SK-N-SH treated with all-trans-retinoic acid at 6 μM for 48 hours (cell line): ENCODE results near the gene CDC45.

Experiments used
- ATAC-seq: fragments of 200-7000 bp; cut with Tn5 transposase; 3 replicates; pipeline ENCODE4 v1.9.1; 2020; ENCODE audit warnings: mild to moderate bottlenecking, moderate library complexity
- ARNTL ChIP-seq: fragments of 450-650 bp; formaldehyde crosslinking; IDR thresholded peaks from 2 replicates; pipeline ENCODE4 v1.5.0; 2020; ENCODE audit warnings: low read depth, mild to moderate bottlenecking, moderate library complexity, borderline replicate concordance
- BACH2 ChIP-seq: fragments of 250-450 bp; sonication (Bioruptor Pico); IDR thresholded peaks from 2 replicates; pipeline ENCODE4 v1.9.0; 2021; ENCODE audit warnings: mild to moderate bottlenecking, borderline replicate concordance
- CSDC2 ChIP-seq: fragments of 250-450 bp; sonication (Bioruptor Pico); IDR thresholded peaks from 2 replicates; pipeline ENCODE4 v1.5.0; 2020; ENCODE audit warnings: mild to moderate bottlenecking, moderate library complexity
- ESRRG ChIP-seq: fragments of 250-450 bp; sonication (Bioruptor Pico); IDR thresholded peaks from 2 replicates; pipeline ENCODE4 v1.6.1; 2021; ENCODE audit warnings: mild to moderate bottlenecking
- GLIS3 ChIP-seq: fragments of 250-450 bp; sonication (Bioruptor Pico); IDR thresholded peaks from 2 replicates; pipeline ENCODE4 v1.5.0; 2020; ENCODE audit warnings: mild to moderate bottlenecking, moderate library complexity
- ISL1 ChIP-seq: fragments of 250-450 bp; sonication (Bioruptor Pico); IDR thresholded peaks from 2 replicates; pipeline ENCODE4 v2.1.2; 2022; ENCODE audit warnings: mild to moderate bottlenecking, moderate library complexity
- OSR1 ChIP-seq: fragments of 250-450 bp; sonication (Bioruptor Pico); IDR thresholded peaks from 2 replicates; pipeline ENCODE4 v1.8.0; 2022; ENCODE audit warnings: moderate library complexity, mild to moderate bottlenecking, inconsistent platforms
- PPARA ChIP-seq: fragments of 250-450 bp; sonication (Bioruptor Pico); IDR thresholded peaks from 2 replicates; pipeline ENCODE4 v1.5.0; 2020; ENCODE audit warnings: mild to moderate bottlenecking, borderline replicate concordance
- SNAI2 ChIP-seq: fragments of 250-450 bp; sonication (Bioruptor Pico); IDR thresholded peaks from 2 replicates; pipeline ENCODE4 v1.5.0; 2020; ENCODE audit warnings: mild to moderate bottlenecking, moderate library complexity
- TCF4 ChIP-seq: fragments of 250-450 bp; sonication (Bioruptor Pico); IDR thresholded peaks from 2 replicates; pipeline ENCODE4 v1.8.0; 2021; ENCODE audit warnings: mild to moderate bottlenecking, moderate library complexity, borderline replicate concordance
- TOX ChIP-seq: fragments of 250-450 bp; sonication (Bioruptor Pico); IDR thresholded peaks from 2 replicates; pipeline ENCODE4 v1.8.0; 2021; ENCODE audit warnings: mild to moderate bottlenecking, moderate library complexity, borderline replicate concordance
- ZC3H10 ChIP-seq: fragments of 250-450 bp; sonication (Bioruptor Pico); IDR thresholded peaks from 2 replicates; pipeline ENCODE4 v1.5.1; 2021; ENCODE audit warnings: mild to moderate bottlenecking, moderate library complexity
- ZFP3 ChIP-seq: fragments of 250-450 bp; sonication (Bioruptor Pico); IDR thresholded peaks from 2 replicates; pipeline ENCODE4 v1.5.0; 2020; ENCODE audit warnings: mild to moderate bottlenecking, moderate library complexity
- ZNF70 ChIP-seq: fragments of 450-650 bp; formaldehyde crosslinking; IDR thresholded peaks from 2 replicates; pipeline ENCODE4 v1.5.0; 2020; ENCODE audit warnings: mild to moderate bottlenecking, moderate library complexity
- ZNF8 ChIP-seq: fragments of 450-650 bp; formaldehyde crosslinking; IDR thresholded peaks from 2 replicates; pipeline ENCODE4 v1.5.0; 2020; ENCODE audit warnings: mild to moderate bottlenecking, moderate library complexity
- TF ChIP-seq, protein P1 (sequence below): fragments of 250-450 bp; sonication (Bioruptor Pico); IDR thresholded peaks from 2 replicates; pipeline ENCODE4 v1.5.1; 2020; ENCODE audit warnings: low read depth, mild to moderate bottlenecking, moderate library complexity
- TF ChIP-seq, protein P2 (sequence below): fragments of 250-450 bp; sonication (Bioruptor Pico); IDR thresholded peaks from 2 replicates; pipeline ENCODE4 v1.8.0; 2020; ENCODE audit warnings: mild to moderate bottlenecking, moderate library complexity, borderline replicate concordance
- TF ChIP-seq, protein P3 (sequence below): fragments of 250-450 bp; sonication (Bioruptor Pico); IDR thresholded peaks from 2 replicates; pipeline ENCODE4 v1.8.0; 2021; ENCODE audit warnings: low read depth, mild to moderate bottlenecking, moderate library complexity, borderline replicate concordance
- TF ChIP-seq, protein P4 (sequence below): fragments of 250-450 bp; sonication (Bioruptor Pico); IDR thresholded peaks from 2 replicates; pipeline ENCODE4 v1.5.1; 2021; ENCODE audit warnings: mild to moderate bottlenecking, moderate library complexity
- TF ChIP-seq, protein P5 (sequence below): fragments of 250-450 bp; sonication (Bioruptor Pico); IDR thresholded peaks from 2 replicates; pipeline ENCODE4 v1.5.0; 2020; ENCODE audit warnings: mild to moderate bottlenecking, moderate library complexity

Gene CDC45

DNA sequence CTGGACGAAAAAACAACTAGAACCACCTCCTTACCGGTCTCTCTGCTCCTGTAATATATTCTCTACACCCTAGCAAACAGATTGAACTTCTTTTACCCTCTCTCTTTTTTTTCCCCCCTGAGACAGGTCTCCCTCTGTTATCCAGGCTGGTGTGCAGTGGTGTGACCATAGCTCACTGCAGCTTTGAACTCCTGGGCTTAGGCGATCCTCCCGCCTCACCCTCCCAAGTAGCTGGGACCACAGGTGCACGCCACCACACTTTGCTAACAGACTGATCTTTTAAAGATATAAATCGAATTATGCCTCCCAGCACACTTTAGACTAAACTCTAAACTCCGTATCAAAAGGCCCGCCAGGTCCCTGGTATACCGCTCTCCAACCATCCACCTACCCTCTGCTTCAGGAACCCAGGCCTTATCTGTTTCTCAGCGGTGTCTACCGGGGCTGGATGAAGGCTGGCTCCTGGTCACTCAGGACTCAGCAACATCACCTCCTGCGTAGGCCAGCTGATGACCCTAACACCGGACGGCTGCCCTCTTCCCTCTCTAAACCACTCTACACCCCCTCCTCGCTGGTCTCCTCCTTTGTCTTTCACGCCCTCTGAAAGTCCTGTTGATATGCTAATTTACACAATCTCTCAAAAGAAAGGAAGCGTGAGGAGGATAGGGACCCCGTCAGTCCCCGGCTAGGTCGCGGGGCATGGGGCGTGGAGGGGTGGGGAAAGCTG, 33.0 kb upstream of the CDC45 start:
- ATAC-seq = peak; percentile 21
- TF ChIP-seq, protein P1, sequence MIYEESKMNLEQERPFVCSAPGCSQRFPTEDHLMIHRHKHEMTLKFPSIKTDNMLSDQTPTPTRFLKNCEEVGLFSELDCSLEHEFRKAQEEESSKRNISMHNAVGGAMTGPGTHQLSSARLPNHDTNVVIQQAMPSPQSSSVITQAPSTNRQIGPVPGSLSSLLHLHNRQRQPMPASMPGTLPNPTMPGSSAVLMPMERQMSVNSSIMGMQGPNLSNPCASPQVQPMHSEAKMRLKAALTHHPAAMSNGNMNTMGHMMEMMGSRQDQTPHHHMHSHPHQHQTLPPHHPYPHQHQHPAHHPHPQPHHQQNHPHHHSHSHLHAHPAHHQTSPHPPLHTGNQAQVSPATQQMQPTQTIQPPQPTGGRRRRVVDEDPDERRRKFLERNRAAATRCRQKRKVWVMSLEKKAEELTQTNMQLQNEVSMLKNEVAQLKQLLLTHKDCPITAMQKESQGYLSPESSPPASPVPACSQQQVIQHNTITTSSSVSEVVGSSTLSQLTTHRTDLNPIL (CRISPR knock-in tag) = no peak
- TF ChIP-seq TOX (CRISPR knock-in tag) (no peak), ZC3H10 (CRISPR knock-in tag) (no peak), ZNF70 (CRISPR knock-in tag) (no peak), BACH2 (CRISPR knock-in tag) (no peak), PPARA (CRISPR knock-in tag) (no peak), GLIS3 (CRISPR knock-in tag) (no peak), OSR1 (CRISPR knock-in tag) (no peak), ISL1 (no peak), CSDC2 (no peak), ZFP3 (CRISPR knock-in tag) (no peak), SNAI2 (CRISPR knock-in tag) (no peak), ZNF8 (CRISPR knock-in tag) (no peak), TCF4 (CRISPR knock-in tag) (no peak), ARNTL (no peak)
- TF ChIP-seq, protein P2, sequence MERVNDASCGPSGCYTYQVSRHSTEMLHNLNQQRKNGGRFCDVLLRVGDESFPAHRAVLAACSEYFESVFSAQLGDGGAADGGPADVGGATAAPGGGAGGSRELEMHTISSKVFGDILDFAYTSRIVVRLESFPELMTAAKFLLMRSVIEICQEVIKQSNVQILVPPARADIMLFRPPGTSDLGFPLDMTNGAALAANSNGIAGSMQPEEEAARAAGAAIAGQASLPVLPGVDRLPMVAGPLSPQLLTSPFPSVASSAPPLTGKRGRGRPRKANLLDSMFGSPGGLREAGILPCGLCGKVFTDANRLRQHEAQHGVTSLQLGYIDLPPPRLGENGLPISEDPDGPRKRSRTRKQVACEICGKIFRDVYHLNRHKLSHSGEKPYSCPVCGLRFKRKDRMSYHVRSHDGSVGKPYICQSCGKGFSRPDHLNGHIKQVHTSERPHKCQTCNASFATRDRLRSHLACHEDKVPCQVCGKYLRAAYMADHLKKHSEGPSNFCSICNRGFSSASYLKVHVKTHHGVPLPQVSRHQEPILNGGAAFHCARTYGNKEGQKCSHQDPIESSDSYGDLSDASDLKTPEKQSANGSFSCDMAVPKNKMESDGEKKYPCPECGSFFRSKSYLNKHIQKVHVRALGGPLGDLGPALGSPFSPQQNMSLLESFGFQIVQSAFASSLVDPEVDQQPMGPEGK (CRISPR knock-in tag) = no peak
- TF ChIP-seq, protein P3, sequence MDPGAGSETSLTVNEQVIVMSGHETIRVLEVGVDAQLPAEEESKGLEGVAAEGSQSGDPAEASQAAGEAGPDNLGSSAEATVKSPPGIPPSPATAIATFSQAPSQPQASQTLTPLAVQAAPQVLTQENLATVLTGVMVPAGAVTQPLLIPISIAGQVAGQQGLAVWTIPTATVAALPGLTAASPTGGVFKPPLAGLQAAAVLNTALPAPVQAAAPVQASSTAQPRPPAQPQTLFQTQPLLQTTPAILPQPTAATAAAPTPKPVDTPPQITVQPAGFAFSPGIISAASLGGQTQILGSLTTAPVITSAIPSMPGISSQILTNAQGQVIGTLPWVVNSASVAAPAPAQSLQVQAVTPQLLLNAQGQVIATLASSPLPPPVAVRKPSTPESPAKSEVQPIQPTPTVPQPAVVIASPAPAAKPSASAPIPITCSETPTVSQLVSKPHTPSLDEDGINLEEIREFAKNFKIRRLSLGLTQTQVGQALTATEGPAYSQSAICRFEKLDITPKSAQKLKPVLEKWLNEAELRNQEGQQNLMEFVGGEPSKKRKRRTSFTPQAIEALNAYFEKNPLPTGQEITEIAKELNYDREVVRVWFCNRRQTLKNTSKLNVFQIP (CRISPR knock-in tag) = no peak
- TF ChIP-seq, protein P4, sequence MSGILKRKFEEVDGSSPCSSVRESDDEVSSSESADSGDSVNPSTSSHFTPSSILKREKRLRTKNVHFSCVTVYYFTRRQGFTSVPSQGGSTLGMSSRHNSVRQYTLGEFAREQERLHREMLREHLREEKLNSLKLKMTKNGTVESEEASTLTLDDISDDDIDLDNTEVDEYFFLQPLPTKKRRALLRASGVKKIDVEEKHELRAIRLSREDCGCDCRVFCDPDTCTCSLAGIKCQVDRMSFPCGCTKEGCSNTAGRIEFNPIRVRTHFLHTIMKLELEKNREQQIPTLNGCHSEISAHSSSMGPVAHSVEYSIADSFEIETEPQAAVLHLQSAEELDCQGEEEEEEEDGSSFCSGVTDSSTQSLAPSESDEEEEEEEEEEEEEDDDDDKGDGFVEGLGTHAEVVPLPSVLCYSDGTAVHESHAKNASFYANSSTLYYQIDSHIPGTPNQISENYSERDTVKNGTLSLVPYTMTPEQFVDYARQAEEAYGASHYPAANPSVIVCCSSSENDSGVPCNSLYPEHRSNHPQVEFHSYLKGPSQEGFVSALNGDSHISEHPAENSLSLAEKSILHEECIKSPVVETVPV = no peak
- TF ChIP-seq, protein P5, sequence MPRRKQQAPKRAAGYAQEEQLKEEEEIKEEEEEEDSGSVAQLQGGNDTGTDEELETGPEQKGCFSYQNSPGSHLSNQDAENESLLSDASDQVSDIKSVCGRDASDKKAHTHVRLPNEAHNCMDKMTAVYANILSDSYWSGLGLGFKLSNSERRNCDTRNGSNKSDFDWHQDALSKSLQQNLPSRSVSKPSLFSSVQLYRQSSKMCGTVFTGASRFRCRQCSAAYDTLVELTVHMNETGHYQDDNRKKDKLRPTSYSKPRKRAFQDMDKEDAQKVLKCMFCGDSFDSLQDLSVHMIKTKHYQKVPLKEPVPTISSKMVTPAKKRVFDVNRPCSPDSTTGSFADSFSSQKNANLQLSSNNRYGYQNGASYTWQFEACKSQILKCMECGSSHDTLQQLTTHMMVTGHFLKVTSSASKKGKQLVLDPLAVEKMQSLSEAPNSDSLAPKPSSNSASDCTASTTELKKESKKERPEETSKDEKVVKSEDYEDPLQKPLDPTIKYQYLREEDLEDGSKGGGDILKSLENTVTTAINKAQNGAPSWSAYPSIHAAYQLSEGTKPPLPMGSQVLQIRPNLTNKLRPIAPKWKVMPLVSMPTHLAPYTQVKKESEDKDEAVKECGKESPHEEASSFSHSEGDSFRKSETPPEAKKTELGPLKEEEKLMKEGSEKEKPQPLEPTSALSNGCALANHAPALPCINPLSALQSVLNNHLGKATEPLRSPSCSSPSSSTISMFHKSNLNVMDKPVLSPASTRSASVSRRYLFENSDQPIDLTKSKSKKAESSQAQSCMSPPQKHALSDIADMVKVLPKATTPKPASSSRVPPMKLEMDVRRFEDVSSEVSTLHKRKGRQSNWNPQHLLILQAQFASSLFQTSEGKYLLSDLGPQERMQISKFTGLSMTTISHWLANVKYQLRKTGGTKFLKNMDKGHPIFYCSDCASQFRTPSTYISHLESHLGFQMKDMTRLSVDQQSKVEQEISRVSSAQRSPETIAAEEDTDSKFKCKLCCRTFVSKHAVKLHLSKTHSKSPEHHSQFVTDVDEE (CRISPR knock-in tag) = no peak

DNA sequence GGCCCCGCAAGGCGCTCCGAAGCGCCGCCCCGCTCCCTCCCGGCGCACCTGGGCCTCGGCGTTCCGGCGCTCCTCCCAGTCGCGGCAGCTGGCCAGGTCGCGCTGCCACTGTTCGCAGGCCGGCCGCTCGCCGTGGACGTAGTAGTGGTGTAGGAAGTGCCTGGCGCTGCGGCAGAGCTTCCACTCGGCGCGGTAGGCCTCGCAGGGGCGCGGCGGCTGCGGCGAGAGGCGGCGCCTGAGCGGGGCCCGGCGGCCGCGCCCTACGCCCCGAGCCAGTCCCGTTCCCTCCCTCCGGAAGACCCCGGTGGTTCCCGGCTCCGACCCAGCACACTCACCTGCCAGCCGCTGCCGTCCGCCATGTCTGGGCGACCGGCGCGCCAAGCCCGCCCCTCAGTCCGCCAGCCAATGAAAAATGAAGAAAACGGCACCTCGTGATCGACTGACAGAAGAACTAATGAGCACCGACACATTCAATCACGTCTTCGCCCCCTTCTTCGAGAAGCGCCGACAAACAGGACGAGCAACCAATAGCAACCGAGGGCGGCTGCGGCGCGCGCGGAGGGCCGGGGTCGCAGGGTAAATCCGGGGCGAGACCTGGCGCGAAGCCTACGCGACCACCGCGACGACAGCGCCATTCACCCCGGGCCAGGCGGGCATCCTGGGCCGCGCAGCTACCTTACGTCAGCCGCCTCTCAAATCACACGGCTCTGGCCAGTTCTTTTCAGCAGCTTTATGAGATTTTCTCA, 32.2 kb upstream of the CDC45 start, which contains the start of gene C22orf39:
Gene C22orf39, minus strand, starts transcription at position 382 of the 746 bp plus-strand sequence. Its CDS starts 23 bp downstream, at position 359.
- no peak for TF ChIP-seq OSR1 (CRISPR knock-in tag)
- TF ChIP-seq TCF4 (CRISPR knock-in tag) = no peak
- TF ChIP-seq ZC3H10 (CRISPR knock-in tag) = no peak
- TF ChIP-seq, protein P3 (CRISPR knock-in tag) = no peak
- no peak for TF ChIP-seq ESRRG
- no peak for TF ChIP-seq ARNTL
- TF ChIP-seq BACH2 (CRISPR knock-in tag) = no peak
- no peak for TF ChIP-seq ZFP3 (CRISPR knock-in tag)
- peak; percentile 92 for ATAC-seq
